ENCODE results near the gene DNAJC18.

- TF ChIP-seq GATA2 (IDR thresholded peaks at IDR 0.05; ENCODE audit: low read depth, low read length) (no peak), GATA3 (IDR thresholded peaks at IDR 0.05; ENCODE audit: low read depth, low read length) (no peak)
These were observed 21.1 kb upstream of the DNAJC18 start for GRCh38 chr5:139460455-139460854.
